HG03280 (cell line): ENCODE measurements around the gene CIAO3.

ENCODE experiments used
- ATAC-seq: cut with Tn5 transposase; IDR thresholded peaks from one replicate; pipeline ENCODE4 v1.9.1; 2021; ENCODE audit warnings: mild to moderate bottlenecking, moderate library complexity; ENCODE audit not compliant: unreplicated experiment

The CIAO3 gene

DNA sequence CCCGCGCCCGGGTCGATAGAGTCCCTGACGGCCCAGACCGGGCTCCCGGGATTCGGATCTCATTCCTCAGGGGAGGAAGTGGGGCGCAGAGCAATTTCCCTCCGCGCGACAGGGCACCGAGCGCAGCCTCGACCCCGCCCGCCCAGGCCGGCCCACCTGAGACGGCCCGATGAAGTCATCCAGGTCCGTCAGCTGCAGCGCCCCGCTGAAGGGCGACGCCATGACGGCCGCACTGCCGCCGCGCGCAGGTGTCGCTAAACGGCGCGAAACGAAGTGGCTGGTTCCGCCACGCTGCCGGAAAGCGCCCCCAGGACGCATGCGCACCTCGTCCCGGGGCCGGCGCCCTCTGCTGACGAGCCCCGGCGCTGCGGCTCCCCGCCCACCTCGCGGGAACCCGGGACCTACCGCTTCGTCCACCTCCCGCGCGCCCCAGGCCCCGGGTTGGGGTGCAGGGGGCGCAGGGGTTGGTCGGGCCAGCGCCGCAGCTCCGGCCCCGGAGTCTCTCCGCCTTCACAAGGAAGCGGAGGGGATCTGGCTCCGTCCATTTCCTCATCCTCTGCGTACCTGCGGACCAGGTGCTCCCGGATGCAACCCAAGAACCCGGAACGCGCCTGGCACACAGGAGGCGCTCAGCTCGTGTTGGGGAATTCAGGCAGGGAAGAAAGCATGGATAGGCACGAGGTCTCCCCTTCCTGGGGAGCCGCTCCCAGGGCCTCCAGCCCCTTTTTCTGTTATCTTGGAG lies at the start of gene CIAO3:
CIAO3 (minus strand) TSS at position 234 of the 742 bp plus-strand sequence; CDS start at position 222, 12 bp downstream.
- peak; percentile 66 for ATAC-seq

DNA sequence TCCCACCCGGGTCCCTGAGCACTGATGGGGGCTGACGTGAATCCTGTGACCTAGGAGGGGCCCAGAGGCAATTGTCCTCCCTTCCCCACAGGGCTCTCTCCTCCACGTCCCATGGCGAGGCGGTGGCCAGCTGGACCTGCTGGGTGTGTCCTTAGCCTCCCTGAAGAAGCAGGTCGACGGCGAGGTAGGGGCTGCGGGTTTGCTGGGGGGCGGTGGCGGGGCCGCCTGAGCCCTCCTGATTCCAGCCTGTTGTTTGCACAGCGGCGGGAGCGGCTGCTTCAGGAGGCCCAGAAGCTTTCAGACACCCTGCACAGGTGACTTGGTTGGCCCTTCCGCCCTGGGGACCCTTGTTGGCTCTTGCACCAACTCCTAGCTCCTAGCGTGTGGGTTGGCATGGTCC lies 49.3 kb upstream of the CIAO3 start:
- no peak for ATAC-seq

DNA sequence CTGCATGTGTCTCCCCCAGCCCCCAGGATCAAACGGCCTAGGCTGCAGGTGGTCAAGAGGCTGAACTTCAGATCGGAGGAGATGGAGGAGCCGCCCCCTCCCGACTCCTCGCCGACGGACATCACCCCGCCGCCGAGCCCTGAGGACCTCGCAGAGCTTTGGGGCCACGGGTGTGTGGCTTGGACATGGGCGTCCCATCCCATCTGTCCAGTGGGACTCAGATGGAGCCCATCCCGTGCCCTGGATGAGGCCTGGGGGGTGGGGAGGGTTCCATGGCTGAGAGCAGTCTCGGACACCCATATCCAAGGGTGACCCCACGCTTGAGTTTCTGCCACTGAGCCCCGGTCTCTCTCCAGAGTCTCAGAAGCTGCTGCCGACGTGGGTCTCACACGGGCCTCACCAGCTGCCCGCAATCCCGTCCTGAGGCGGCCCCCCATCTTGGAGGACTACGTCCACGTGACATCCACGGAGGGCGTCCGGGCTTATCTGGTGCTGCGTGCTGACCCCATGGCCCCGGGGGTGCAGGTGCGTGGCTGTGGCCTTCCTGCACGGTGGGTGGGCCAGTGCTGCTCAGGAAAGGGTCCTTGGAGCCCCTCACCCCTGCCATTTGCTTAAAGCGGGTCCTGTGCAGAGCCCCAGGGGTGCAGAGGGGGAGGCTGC lies 48.5 kb upstream of the CIAO3 start:
- ATAC-seq = no peak

GRCh38 chr16:788399-789126 lies 47.8 kb upstream of the CIAO3 start, which contains the start of gene CHTF18:
TSS of gene CHTF18 (plus strand) at chr16:788620. CDS start at chr16:788685, 65 bp downstream.
- peak; percentile 81 for ATAC-seq

DNA sequence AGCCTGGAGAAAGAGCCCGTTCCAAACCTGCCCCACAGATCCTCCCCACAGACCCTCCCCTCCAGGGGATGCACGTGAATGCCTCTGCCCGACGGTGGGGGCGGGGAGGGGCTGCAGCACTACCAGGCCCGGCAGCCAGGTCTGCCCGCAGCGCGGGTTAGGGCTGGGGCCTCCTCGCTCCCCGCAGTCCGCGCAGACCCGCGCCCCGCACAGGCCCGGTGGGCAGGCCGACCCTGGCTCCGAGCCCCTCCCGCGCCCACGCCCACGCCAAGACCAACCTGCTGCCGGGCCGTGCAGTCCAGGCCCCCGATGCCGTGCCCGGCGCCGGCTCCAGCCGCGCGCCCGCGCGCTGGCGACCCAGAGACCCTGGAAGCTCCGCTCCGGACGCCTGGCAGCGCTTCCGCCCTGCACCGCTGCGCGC lies 47.2 kb upstream of the CIAO3 start, which contains the start of gene RPUSD1:
RPUSD1 (minus strand) TSS at position 404 of the 421 bp plus-strand sequence. CDS start 644 bp downstream, outside the sequence.
- ATAC-seq = peak; percentile 21

- ATAC-seq = no peak
Measured at GRCh38 chr16:787321-787966, 46.6 kb upstream of the CIAO3 start.

- no peak for ATAC-seq
Measured at GRCh38 chr16:785563-786535, 45.1 kb upstream of the CIAO3 start.

DNA sequence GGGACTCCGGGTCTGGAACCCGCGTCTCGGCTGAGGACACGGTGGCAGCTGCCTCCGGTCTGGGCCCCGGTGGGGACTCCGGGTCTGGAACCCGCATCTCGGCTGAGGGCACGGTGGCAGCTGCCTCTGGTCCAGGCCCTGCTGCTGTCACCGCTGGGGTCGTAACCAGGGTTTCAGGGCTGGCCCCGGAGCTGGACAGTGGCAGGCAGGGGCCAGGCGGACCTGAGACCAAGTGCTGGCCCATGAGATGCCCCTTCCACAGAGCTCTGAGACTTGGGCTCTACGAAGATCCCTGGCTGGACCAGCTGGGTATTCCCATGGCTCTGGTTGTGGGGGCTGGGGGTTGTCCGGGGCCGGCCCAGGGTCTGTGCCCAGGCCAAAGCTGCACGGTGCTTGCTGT lies 43.6 kb upstream of the CIAO3 start:
- ATAC-seq = no peak

DNA sequence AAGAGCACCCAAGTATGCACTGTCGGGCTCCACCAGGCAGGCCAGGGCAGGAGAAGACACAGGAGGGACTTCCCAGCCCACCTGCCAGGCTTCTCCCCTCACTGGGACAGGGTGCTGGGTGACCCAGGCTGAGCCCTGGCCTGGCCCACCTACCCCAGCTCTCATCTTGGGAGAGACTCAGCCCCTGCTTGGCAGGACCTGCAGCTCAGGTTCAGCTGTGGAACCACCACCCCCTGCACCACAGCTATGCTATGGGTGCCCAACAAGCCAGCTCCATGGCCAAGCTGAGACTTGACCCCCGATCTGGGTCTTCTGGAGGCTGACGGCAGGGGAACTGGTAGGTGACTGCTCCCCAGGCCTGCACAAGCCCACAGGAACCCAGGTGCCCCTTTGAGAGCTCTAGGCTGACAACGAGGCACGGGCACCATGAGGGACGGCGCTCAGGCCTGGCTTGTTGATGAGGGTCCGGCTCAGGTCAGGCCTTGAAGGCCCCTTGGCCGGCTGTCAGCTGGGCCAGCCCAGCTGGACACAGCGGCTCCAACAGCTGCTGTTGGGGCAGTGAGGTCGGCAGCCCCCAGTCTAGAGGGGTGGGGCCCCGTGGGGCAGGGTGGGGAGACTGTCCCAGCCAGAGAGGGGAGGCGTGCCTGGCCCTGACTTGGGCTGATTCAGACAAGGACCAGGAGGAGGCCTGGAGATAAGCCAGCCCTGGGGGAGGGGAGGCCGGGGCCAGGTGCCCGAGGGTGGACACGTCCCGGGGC lies 42.8 kb upstream of the CIAO3 start:
- ATAC-seq = no peak

DNA sequence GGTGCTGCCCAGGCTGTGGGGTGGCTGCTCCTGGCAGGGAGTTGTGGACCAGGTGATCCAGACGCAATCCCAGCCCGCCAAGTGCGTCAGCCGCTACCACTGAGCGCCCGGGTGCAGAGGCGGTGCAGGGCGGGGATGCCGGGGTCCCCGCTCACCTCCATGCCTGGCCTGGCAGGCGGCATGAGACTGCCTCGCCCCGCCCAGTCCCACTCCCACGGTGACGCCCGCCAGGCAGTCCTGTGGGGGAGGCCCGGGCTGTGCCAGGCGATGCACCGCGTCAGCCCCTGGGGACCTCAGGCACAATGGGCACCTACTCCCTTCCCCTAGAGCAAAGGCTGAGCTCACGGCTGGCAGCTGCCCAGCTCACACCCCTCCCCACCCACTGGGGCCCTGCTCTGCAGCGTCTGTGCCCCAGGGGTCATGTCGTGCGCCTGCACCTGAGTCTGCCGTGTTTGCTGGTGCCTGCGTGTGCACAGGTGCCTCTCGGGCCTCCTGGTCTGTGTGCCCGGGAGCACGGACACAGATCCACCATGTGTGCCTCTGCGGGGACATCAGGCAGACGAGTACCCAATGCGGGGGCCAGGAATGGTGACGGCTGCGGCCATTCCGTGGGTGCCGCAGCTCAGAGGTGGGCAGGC lies 42.1 kb upstream of the CIAO3 start:
- no peak for ATAC-seq

GRCh38 chr16:782258-782657 lies 41.5 kb upstream of the CIAO3 start:
- no peak for ATAC-seq

DNA sequence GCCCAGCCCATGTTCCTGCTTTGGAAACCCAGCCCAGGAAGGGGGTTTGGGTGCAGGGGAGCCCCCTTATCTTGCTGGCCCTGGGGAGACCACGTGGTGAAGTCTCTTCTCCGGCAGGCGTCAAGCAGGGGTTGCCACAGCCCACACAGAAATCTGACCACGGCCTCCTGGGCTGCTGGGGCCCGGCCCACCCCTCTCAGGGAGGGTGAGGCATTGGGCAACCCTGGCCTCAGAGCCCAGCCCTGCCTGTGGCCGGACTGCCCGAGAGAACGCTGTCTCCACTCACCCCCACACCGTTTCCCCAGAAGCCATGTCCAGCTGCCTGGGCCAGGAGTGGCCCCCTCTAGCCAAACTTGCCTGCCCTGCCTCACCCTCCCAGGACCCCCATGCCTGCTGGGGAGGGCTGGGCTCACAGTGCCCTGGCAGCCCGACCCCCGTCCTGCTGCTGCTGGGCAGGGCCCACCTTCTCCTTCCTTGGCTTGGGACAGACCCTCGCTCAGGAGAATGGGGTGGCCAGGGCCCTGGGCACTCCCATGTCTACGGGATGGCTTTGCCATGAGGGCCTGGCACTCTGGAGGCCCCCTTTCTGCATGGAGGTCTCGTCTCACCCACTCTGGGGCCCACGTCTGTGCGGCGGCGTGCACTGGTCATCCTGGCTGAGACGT lies 40.7 kb upstream of the CIAO3 start:
- no peak for ATAC-seq

DNA sequence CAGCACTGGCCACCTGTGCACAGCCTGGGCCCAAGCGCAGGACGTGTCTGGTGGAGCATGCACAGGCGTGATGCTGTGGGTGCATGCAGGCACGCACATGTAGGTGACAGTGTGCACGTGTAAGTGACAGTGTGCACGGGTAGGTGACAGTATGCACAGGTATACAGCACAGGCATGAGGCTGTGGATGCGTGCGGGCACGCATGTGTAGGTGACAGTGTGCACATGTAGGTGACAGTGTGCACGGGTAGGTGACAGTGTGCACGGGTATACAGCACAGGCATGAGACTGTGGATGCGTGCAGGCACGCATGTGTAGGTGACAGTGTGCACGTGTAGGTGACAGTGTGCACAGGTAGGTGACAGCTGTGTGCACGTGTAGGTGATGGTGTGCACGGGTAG lies 39.5 kb upstream of the CIAO3 start:
- no peak for ATAC-seq

- no peak for ATAC-seq
Measured at GRCh38 chr16:779561-779960, 38.8 kb upstream of the CIAO3 start.

GRCh38 chr16:778909-779527 lies 38.2 kb upstream of the CIAO3 start:
- no peak for ATAC-seq

- no peak for ATAC-seq
Measured at GRCh38 chr16:778447-778846, 37.6 kb upstream of the CIAO3 start.

GRCh38 chr16:777826-778225 lies 37.0 kb upstream of the CIAO3 start:
- ATAC-seq = no peak

DNA sequence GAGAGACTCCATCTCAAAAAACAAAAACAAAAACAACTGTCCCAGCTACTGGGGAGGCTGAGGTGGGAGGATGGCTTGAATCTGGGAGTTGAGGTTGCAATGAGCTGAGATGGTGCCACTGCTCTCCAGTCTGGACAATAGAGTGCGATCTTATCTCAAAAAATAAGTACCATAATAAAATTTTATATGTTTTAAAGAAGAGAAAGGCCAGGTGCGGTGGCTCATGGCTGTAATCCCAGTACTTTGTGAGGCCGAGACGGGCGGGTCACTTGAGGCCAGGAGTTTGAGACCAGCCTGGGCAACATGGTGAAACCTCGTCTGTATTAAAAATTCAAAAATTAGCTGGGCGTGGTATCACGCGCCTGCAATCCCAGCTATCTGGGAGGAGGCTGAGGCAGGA lies 36.0 kb upstream of the CIAO3 start:
- no peak for ATAC-seq
